Peyer's patch (tissue), 4 donors: ENCODE data around the gene PDZD2. TPM values are rescaled to one million over a fixed set of nuclear protein-coding genes. Genes with fewer than 3 reads are reported as not detected.
"Not testable (repeated sequence)": the region's sequence is repeated elsewhere in the genome, so short reads cannot be mapped to it uniquely, and the experiment has no call there.

Experiments used
- DNase-seq, 3 donors: peaks; one replicate each; pipeline ENCODE4 v3.0.0-alpha.2; 2017 to 2019
- H3K27ac ChIP-seq, 4 donors: fragments of 200-600 bp; sonication (generic); one replicate each; pipeline ENCODE4 v1.5.1; 2016 to 2019
- H3K27me3 ChIP-seq, 2 donors: fragments of 200-600 bp; sonication (generic); one replicate each; pipeline ENCODE4 v1.5.1; 2019
- H3K36me3 ChIP-seq, 3 donors: fragments of 200-600 bp; sonication (generic); one replicate each; pipeline ENCODE4 v1.5.1; 2016 to 2019
- H3K4me1 ChIP-seq, 4 donors: fragments of 200-600 bp; sonication (generic); one replicate each; pipeline ENCODE4 v1.5.1; 2016 to 2019
- H3K4me3 ChIP-seq, 4 donors: fragments of 200-600 bp; sonication (generic); 1 replicate in 3 of 4; 2 replicates in 1 of 4; pipeline ENCODE4 v1.5.1; 2016 to 2019; ENCODE audit warnings: mild to moderate bottlenecking in 1 of 4
- H3K9me3 ChIP-seq, 4 donors: fragments of 200-600 bp; sonication (generic); one replicate each; pipeline ENCODE4 v1.5.1; 2016 to 2019; ENCODE audit warnings: mild to moderate bottlenecking in 1 of 4
- CTCF ChIP-seq, 6 experiments: fragments of 450-650 bp in 4 of 6; fragments of 200-600 bp in 2 of 6; sonication (generic) in 1 of 6; IDR thresholded peaks; one replicate each; pipeline ENCODE4 v1.5.1; 2017 to 2019; ENCODE audit warnings: antibody characterized with exemption in 6 of 6, mild to moderate bottlenecking in 3 of 6, moderate library complexity in 1 of 6
- POLR2A ChIP-seq, 2 donors: fragments of 450-650 bp; IDR thresholded peaks; one replicate each; pipeline ENCODE4 v1.5.1; 2017; ENCODE audit warnings: antibody characterized with exemption in 2 of 2, mild to moderate bottlenecking in 2 of 2, moderate library complexity in 2 of 2
- total RNA-seq, 4 donors: library from RNA; depleted of rRNA; stranded (reverse); fragments of >200 nt; gene quantifications; one replicate each; pipeline ENCODE4 v1.1.0, GENCODE V29; 2016

Gene PDZD2
- 1 to 10 TPM in 3 of 4 donors, under 1 TPM in 1; 0.53 to 7.4 (median 3.0) TPM for total RNA-seq

DNA sequence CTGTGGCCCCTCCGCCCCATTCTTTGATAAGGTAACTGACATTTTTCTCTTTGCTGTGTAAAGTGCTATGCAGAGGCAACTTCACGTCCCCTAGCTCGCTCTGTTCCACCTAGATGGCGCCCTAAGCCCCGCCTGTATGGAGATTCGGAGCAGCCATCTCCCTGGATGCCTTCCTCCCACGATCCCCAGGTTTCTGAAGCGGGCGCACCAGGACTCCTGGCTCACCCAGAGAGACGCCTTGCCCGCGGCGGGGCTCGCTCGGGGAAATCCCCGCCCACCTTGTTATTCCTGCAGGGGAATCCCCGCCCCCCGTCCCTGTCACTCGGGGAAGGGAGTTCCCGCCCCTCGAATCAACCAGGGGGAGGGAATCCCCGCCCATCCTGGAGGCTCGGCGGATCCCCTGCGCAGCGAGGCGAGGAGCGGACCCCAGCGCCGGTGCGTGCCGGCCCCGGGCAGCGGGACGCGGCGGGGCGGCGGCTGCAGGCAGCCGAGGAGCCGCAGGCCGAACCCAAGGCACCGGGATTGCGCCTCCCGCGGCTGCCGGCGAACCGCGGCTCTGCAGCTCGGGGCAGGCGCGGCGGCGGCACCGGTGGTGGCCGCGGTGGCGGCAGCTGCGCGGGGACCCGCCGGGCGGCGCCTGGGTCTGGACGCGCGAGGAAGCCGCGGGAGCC lies at the start of gene PDZD2:
PDZD2 (plus strand) TSS at position 384 of the 671 bp plus-strand sequence.
- H3K4me1 ChIP-seq = peaks cover 0 to 9% (median 3%) of the 10 kb centered on the region in 4 donors
- H3K27ac ChIP-seq = peak within 1 kb of the TSS in 1 of 4 donors; percentile 10
- H3K9me3 ChIP-seq = no peaks in the 10 kb centered on the region
- peaks cover 0 to 3% of the 10 kb centered on the region in 2 donors for H3K27me3 ChIP-seq
- H3K36me3 ChIP-seq = no peaks in the 10 kb centered on the region
- peak; percentile 51 to 75 (median 70) for DNase-seq
- H3K4me3 ChIP-seq = peak within 1 kb of the TSS; percentile 39 to 74 (median 66)
- TF ChIP-seq POLR2A (IDR thresholded peaks at IDR 0.05) (no peak), CTCF (IDR thresholded peaks at IDR 0.05) (peak in 4 of 6 experiments; percentile 7 to 62 (median 42))

- TF ChIP-seq CTCF (IDR thresholded peaks at IDR 0.05) = no peak
- TF ChIP-seq POLR2A (IDR thresholded peaks at IDR 0.05) = no peak
- Histone ChIP-seq H3K36me3 (no peaks in the 10 kb centered on the region), H3K4me1 (no peaks in the 10 kb centered on the region), H3K27ac (no peak overlapping the region), H3K4me3 (no peak overlapping the region), H3K27me3 (no peaks in the 10 kb centered on the region), H3K9me3 (no peaks in the 10 kb centered on the region)
- DNase-seq = no peak
These were observed 45.3 kb upstream of the PDZD2 start for GRCh38 chr5:31593665-31594064.

GRCh38 chr5:31596354-31596753 lies 42.6 kb upstream of the PDZD2 start:
- Histone ChIP-seq H3K27ac (no peak overlapping the region), H3K36me3 (no peaks in the 10 kb centered on the region), H3K27me3 (no peaks in the 10 kb centered on the region), H3K4me1 (no peaks in the 10 kb centered on the region), H3K4me3 (no peak overlapping the region), H3K9me3 (no peaks in the 10 kb centered on the region)
- TF ChIP-seq POLR2A (IDR thresholded peaks at IDR 0.05) (no peak), CTCF (IDR thresholded peaks at IDR 0.05) (no peak)
- DNase-seq = no peak

- no peaks in the 10 kb centered on the region for H3K4me1 ChIP-seq
- no peaks in the 10 kb centered on the region for H3K9me3 ChIP-seq
- H3K27me3 ChIP-seq = no peaks in the 10 kb centered on the region
- H3K4me3 ChIP-seq = no peak overlapping the region
- H3K36me3 ChIP-seq = no peaks in the 10 kb centered on the region
- DNase-seq = no peak
- TF ChIP-seq POLR2A (IDR thresholded peaks at IDR 0.05) = no peak
- TF ChIP-seq CTCF (IDR thresholded peaks at IDR 0.05) = no peak
- no peak overlapping the region for H3K27ac ChIP-seq
These were observed 40.0 kb upstream of the PDZD2 start for GRCh38 chr5:31598640-31599611.

GRCh38 chr5:31602305-31602704 lies 36.6 kb upstream of the PDZD2 start:
- not testable (repeated sequence) for H3K36me3 ChIP-seq, H3K4me3 ChIP-seq, H3K27ac ChIP-seq, H3K27me3 ChIP-seq, H3K9me3 ChIP-seq, DNase-seq, H3K4me1 ChIP-seq

DNA sequence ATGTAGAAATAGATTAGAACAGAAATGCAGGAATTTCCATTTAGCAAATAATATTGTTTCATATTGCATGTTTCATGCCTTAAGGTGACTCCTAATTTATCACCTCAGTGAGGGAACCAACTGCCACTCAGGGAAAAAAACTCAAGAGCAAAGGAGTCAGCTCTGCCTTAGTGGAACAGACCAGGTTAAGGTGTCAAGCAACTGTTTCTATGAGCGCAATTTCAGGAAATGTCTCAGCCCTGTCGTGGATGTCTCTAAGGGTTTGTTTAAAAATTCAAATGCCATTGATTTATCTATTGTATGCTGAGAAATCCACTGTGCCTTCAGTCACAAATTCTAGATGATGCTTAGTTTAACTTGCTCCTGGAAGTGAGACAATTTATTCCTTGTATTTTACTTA lies 34.7 kb upstream of the PDZD2 start:
- Histone ChIP-seq H3K27me3 (no peaks in the 10 kb centered on the region), H3K9me3 (no peaks in the 10 kb centered on the region), H3K4me1 (no peaks in the 10 kb centered on the region), H3K4me3 (no peak overlapping the region), H3K36me3 (no peaks in the 10 kb centered on the region), H3K27ac (no peak overlapping the region)
- no peak for DNase-seq
- TF ChIP-seq POLR2A (IDR thresholded peaks at IDR 0.05) (no peak), CTCF (IDR thresholded peaks at IDR 0.05) (no peak)
